ENCODE results near the gene SCO1. TPM values are rescaled to one million over a fixed set of nuclear protein-coding genes. Genes with fewer than 3 reads are reported as not detected.

Gene SCO1
- total and polyA plus RNA-seq, 7 donors: 12.2 to 37.5 (median 22.1) TPM

- H3K36me3 ChIP-seq: peaks cover 0 to 58% (median 6%) of the 10 kb centered on the region in 4 donors
- no peak for DNase-seq
- H3K4me3 ChIP-seq: no peak overlapping the region
- H3K27me3 ChIP-seq: no peaks in the 10 kb centered on the region
- H3K27ac ChIP-seq: no peak overlapping the region
- intact Hi-C loops (cut with DNase I): no loop called here
- TF ChIP-seq POLR2AphosphoS5 (IDR thresholded peaks at IDR 0.05) (no peak), CTCF (IDR thresholded peaks at IDR 0.05) (no peak), POLR2A (IDR thresholded peaks at IDR 0.05) (no peak), EP300 (IDR thresholded peaks at IDR 0.05) (no peak)
- H3K9me3 ChIP-seq: no peaks in the 10 kb centered on the region
- H3K4me1 ChIP-seq: no peaks in the 10 kb centered on the region
- WGBS, 2 donors: 80 to 93% methylated on average over 15 of the region's 15 CpGs
These were observed 63.5 kb downstream of the SCO1 start for GRCh38 chr17:10633738-10634379.

- Histone ChIP-seq H3K9me3 (no peaks in the 10 kb centered on the region), H3K4me3 (no peak overlapping the region), H3K36me3 (peaks cover 0 to 44% (median 4%) of the 10 kb centered on the region in 4 donors), H3K27ac (no peak overlapping the region), H3K4me1 (no peaks in the 10 kb centered on the region), H3K27me3 (no peaks in the 10 kb centered on the region)
- DNase-seq: no peak
- WGBS, 2 donors: 88 to 93% methylated on average over 15 of the region's 15 CpGs
- TF ChIP-seq POLR2A (IDR thresholded peaks at IDR 0.05) (no peak), CTCF (IDR thresholded peaks at IDR 0.05) (no peak), EP300 (IDR thresholded peaks at IDR 0.05) (no peak)
- intact Hi-C loops (cut with DNase I): no loop called here
These were observed 65.6 kb downstream of the SCO1 start for GRCh38 chr17:10631701-10632100.

GRCh38 chr17:10631048-10631700, 66.2 kb downstream of the SCO1 start:
- intact Hi-C loops (cut with DNase I): no loop called here
- H3K36me3 ChIP-seq: peaks cover 0 to 44% (median 4%) of the 10 kb centered on the region in 4 donors
- TF ChIP-seq CTCF (IDR thresholded peaks at IDR 0.05) (peak in 3 of 4 experiments; percentile 43 to 84 (median 54)), EP300 (IDR thresholded peaks at IDR 0.05) (no peak), POLR2AphosphoS5 (IDR thresholded peaks at IDR 0.05) (no peak), POLR2A (IDR thresholded peaks at IDR 0.05) (no peak)
- H3K4me3 ChIP-seq: no peak overlapping the region
- no peaks in the 10 kb centered on the region for H3K9me3 ChIP-seq
- H3K4me1 ChIP-seq: no peaks in the 10 kb centered on the region
- H3K27me3 ChIP-seq: no peaks in the 10 kb centered on the region
- DNase-seq: no peak
- WGBS, 2 donors: 52% methylated on average over 18 of the region's 18 CpGs
- no peak overlapping the region for H3K27ac ChIP-seq

GRCh38 chr17:10629706-10630105, 67.6 kb downstream of the SCO1 start:
- H3K4me1 ChIP-seq: no peaks in the 10 kb centered on the region
- intact Hi-C loops (cut with DNase I): no loop called here
- peaks cover 0 to 32% (median 4%) of the 10 kb centered on the region in 4 donors for H3K36me3 ChIP-seq
- H3K9me3 ChIP-seq: no peaks in the 10 kb centered on the region
- no peaks in the 10 kb centered on the region for H3K27me3 ChIP-seq
- H3K4me3 ChIP-seq: no peak overlapping the region
- no peak overlapping the region for H3K27ac ChIP-seq
- TF ChIP-seq POLR2AphosphoS5 (IDR thresholded peaks at IDR 0.05): no peak
- no peak for TF ChIP-seq EP300 (IDR thresholded peaks at IDR 0.05)
- no peak for TF ChIP-seq POLR2A (IDR thresholded peaks at IDR 0.05)
- TF ChIP-seq CTCF (IDR thresholded peaks at IDR 0.05): no peak
- no peak for DNase-seq
- WGBS, 2 donors: 97% methylated on average over 12 of the region's 12 CpGs

All from sigmoid colon (tissue), 7 donors.